Measurements from ENCODE around the gene P2RY6.

P2RY6 gene

DNA sequence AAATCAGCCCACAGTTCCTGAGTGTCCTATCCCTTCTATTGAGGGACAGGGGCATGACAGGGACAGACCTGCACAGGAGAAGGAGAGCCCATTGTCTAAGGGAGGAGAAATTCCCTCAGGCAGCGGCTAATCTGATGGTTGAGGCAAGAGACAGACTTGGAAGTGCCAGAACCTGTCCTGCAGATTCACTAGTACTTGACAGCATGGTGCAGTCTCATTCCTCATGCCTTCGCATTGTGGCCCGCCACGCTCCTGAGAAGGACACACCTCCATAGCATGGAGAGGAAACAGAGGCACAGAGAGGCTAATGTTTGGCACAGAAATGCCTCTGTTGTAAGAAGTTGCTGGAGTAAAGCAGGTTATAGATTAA is 3.2 kb downstream of the P2RY6 start:
- DNase-seq (ENCODE audit: low read depth in 1 of 2, low spot score in 1 of 2): no peak

DNA sequence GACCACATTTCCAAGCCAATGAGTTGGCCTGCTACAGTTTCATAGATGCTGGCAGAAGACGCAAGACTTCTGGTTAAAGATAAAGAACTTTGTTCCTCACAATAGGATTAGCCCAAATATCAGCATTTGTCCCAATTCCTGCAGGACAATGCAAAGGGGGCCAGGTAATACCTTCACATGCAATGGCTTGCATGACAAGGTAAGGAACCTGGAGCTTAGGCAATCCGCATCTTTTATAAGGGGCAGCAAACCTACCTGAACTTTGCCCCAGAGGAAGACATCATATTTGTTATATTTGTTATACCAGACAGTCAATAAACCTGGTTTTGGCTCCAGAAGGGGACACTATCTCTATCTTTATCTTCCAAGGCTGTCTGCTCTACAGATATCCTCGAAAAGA is 5.3 kb downstream of the P2RY6 start:
- DNase-seq (ENCODE audit: low read depth in 1 of 2, low spot score in 1 of 2): no peak

DNA sequence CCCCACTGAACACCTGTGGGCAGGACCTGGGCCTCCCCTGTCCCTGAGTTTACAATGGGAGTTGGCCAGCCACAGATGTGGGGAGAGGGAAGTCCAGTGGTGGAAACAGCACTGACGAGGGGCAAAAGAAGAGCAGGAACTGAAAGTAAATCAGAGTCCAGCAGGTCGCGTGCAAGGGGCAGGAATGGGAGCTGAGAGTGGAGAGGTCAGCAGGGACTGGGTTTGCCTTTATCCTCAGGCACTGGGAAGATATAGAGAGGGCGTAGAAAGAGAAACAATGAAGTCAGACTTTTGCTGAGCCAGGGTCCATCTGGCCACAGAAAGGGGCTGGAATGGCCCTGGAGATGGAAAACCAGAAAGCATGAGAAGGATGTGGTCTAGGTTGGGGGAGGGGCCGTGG is 8.5 kb downstream of the P2RY6 start:
- DNase-seq (ENCODE audit: low read depth in 1 of 2, low spot score in 1 of 2): no peak

DNA sequence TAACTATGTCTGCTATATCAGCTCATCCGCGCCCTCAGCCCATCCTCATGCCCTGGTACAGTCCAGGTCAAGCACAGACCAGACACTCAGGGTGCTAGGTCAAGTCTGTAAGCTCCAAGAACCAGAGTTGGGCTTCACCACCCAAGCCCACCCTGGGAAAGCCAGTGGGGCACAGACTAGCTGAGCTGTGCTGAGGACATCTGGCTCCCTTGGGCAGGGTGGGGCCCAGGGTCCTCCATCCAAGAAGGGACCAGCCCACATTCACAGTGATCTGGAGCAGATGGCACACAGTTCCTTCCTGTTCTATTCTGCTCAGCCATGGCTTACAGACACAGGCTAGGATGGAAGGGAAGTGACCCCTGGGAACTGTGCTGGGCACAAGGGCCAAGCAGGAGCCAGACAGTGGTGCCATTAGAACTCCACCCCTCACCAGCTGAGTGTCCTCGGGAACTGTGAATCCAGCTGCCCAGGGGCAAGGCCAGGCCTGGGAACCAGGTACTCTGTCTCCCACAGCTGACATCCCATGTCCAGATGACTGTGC is 9.1 kb downstream of the P2RY6 start:
- DNase-seq (ENCODE audit: low read depth in 1 of 2, low spot score in 1 of 2): no peak

DNA sequence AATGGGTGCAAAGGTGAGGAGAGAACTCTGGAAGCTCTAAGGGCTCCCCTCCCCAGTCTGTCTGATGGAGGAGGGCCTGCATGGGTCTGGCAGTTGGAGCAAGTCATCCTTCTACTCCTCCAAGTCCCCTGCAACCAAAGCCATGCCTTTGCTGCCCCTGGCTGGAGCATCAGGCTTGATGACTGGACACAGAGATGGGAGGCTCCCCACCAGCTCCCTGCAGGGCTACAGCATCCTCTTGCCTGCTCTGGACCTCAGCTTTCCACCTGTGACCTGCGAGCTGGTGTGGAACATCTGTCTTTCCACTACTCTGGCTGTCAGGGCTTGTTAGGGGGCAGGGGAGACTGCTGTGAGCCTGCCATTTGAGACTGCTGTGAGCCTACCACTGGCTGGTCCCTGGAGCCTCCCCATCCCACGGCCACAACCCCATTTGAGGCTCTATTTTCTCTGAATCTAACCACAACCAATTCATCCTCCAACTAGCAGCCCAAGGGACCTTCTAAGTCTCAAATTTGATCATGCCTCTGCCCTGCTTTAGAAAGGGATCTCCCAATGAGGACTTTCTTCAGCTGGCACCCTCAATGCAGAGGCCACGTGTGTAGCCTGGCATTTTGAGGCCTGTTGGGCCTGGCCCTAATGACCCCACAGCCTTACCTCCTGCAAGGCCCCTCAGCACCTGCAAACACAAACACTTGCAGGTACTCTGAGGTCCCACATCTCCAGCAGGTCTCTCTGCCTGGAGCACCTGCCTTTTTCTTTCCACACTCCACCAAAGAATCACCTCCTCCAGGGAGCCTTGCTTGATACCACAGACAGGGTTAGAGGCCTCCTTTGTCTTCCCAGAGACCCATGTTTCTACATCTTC is 9.9 kb downstream of the P2RY6 start:
- DNase-seq (ENCODE audit: low read depth in 1 of 2, low spot score in 1 of 2): no peak

DNA sequence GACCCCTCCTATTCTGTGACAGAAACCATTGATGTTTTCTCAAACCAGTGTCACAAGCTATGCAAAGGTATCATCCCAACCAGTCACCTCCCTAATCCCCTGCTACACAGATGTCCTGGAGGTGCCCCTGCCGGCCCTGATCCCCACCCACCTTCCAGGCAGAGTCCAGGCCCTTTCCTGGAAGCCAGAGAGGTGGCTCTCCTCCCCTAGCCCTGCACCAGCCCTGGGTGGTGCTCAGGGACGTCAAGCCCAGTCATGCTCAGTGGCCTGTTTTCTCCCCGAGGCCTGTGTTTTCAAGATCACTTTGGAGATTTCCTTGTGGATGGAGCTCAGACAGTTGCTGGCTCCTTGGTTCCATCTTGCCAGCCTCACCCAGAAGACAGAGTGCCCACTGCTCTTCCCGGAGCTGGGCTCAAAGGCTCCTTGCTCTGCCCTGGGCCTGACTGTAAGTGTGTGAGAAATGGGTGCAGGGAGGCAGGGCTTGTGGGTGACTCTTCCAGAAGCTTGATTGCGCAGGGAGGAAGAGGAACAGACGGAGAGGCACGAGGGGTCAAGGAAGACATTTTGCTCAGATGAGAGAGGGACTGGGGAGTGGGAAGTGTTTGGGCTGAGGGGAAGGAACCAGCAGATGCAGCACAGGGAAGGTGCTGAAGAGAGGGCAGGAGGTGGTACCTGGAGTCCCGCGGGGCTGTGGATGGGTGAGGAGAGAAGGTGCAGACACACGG is 11.3 kb downstream of the P2RY6 start:
- DNase-seq (ENCODE audit: low read depth in 1 of 2, low spot score in 1 of 2): no peak

DNA sequence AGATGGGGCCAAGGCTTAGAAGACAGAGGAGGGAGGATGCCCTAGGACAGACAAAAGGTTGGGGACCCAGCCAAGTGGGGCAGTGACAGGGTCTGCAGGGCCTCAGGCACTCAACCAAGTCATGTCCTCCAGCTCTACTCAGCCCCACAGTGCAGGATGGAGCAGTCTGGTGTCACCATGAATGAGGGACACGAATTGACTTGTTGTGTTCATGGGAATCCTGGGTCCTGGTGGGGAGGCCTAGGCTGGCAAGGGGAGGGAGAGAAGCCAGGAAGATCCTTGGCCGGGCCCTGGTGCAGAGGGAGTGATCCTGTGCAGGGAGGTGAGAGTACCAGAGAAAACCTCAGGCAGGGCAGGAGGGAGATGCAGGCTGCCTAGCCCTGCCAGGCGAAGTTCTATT is 12.0 kb downstream of the P2RY6 start:
- DNase-seq (ENCODE audit: low read depth in 1 of 2, low spot score in 1 of 2): no peak

DNA sequence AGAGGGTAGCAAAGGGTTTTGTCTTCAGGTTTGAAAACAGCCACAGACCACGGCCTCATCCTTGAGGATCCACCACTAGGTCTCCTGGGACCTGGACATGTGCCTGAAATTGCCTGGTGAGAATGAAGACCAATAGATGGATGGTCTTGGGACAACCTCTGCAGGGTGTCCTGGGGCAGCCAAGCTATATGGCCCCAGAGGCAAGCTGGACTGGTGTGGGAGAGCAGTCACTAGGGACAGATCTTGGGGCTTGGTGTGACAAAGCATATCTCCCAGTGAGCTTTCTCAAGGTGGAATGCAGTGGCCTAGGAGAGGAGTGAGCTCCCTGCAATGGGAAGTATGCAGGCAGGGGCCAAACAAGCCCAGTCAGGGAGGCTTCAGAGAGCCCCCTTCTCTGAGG is 13.6 kb downstream of the P2RY6 start:
- DNase-seq (ENCODE audit: low read depth in 1 of 2, low spot score in 1 of 2): no peak

DNA sequence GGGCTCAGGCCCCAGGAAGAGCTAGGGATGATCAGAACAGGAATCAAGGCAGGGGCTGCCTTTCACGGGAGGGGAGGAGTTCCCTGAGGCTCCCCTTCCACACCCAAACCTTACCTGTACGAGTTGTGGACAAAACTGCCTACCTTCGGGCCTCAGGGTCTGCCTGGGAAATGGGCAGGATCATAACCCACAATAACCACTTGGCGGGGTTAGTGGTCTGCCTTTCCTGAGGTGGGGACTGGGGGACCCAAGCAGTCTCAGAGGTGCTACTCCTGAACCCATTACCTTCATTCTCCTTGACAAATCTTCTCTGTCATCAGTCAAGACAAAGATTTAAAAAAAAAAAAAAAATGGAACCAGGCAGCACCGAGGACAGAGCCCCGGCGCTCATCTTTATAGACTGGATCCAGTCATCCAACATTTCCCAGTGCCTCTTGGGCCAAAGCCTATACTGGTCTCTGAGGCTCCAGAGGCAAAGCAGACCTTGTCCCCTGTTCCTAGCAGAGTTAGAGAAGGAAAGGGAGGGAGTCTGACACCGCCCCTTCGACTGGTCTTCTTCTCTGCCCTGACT is 14.2 kb downstream of the P2RY6 start:
- DNase-seq (ENCODE audit: low read depth in 1 of 2, low spot score in 1 of 2): no peak

DNA sequence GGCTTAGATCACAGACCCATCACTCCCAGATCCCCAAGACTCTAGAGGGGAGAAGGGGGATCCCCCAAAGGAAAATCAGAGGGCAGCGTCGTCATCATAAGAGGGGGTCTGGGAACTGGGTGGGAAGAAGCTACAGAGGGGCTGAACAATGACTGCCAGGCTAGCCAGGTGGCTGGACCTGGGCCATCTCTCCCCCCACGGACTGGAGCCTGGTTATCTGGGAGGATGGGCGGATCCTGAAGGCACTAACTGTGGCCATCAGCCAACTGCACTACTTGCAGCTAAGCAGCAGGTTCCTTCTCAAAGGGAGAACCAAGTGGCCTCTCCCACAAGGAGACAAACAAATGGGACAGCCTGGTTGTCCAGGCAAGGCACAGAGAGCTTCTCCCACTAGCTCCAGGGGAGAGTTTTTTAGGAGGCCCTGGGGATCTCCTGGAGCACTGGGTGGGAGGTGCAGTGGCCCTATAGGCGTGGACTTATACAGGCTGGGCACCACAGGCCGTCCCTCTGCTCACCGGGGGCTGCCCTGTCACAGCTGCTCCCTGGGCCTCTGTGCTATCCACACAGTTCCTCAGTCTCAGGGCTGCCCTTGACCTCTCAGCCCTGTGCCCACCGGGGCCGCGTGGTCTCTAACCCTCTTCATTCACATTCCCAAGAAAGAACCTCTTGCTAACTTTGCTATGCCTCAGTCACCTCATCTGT is 15.4 kb downstream of the P2RY6 start:
- no peak for DNase-seq (ENCODE audit: low read depth in 1 of 2, low spot score in 1 of 2)

DNA sequence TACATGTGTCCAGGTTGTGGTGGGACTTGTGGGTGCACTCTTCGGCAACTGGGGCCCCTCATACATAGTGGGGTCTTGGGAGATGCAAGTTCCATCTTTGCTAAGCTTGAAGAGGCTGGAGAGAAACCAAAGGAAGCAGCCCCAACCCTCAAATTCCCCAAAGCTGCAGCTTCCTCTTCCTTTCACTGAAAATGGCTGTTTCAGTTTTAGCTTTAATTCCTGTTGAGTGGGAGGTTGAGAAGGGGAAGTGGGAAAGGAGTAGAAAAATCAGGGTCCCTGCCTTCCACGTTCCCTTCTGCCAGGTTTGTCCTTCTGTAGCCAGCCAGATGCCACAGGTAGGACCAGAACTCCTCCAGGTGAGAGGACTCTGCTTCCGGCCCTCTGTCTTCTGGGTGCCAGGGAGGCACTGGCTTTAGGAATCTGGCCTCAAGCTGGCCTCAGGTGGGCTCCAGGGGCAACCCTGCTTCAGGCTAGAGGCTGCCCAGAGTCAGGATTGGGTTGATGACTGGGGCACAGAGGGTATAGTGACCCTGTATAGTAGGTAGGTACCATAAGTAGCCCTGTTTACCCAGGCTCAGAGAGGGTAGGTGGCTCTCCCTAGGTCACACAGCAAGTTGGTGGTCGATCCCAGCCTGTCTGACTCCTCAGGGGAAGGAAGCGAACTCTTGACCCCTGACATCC is 16.2 kb downstream of the P2RY6 start:
- no peak for DNase-seq (ENCODE audit: low read depth in 1 of 2, low spot score in 1 of 2)

DNA sequence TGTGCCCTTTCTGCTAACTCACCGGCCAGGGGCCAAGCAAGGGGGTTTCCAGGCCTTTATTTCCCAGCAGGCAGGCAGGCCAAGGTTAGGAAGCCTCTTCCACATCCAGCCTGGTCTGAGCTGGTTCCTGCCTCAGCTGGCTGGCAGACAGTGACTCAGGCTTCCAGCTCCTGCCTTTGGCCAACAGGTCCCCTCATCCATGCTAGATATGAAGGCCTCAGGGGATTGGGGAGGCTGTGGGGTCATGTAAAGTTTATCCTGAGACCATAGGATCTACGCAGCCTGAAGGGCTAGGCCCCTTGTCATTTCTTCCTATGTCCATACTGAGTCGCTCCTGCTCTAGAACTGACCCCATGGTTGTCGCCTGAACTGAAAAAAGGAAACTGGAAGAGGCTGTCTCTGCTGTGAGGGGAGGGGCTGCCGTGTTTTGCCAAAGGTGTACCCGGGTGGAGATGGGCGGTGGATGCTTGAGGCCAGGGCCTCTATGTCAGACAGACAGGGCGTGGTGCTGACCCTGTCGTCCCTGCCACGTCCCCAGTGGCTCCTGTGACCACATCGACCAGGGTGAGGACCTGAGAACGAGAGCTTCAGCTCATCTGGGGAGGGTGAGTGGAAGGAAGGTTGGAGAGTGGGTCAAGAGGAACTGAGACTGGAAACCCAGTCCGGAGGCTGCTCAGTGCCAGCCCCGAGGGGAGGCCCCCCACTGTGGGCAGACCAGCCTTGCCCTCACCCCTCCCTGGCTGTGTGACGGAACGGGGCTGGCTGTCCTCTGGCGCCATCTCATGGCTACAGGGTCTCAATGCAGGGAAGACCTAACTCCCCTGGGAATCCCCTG is 17.0 kb downstream of the P2RY6 start:
- DNase-seq (ENCODE audit: low read depth in 1 of 2, low spot score in 1 of 2): no peak

DNA sequence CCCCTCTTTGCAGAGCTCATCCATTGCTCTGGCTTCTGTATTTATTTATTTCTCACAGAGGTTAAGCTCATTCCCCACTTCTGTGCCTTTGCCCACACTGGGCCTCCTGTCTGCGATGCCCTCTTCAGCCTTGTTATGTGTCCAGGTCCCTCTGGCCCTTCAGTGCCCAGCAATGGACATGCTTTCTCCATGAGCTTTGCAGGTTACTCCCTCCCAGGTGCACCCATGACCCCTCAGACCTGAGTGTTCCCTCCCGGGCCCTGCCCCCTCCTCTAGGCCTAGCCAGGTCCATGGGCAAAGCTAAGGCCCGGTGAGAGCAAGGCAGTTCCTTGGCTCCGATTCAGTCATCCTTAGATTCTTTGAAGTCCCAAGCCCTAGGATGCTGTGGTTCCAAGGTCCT is 18.4 kb downstream of the P2RY6 start:
- DNase-seq (ENCODE audit: low read depth in 1 of 2, low spot score in 1 of 2): no peak

DNA sequence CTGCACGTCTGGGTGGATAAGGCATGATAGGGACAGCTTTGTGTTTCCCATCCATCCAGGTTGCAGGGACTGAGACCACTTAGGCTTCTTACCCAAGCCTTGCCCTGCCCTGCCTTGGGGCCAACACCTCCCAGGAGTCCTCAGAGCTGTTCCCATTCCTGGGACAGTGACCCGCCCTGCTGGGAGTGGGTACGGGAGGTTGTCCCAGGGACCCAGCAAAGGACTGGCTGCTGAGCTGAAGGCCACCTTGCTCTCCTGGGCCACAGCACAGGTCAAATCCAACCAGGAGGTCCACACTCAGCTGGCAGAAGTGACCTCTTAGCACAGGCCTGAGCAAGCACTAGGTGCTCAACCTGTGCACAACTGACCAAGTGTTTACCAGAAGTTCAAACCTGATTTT is 19.1 kb downstream of the P2RY6 start:
- no peak for DNase-seq (ENCODE audit: low read depth in 1 of 2, low spot score in 1 of 2)

DNA sequence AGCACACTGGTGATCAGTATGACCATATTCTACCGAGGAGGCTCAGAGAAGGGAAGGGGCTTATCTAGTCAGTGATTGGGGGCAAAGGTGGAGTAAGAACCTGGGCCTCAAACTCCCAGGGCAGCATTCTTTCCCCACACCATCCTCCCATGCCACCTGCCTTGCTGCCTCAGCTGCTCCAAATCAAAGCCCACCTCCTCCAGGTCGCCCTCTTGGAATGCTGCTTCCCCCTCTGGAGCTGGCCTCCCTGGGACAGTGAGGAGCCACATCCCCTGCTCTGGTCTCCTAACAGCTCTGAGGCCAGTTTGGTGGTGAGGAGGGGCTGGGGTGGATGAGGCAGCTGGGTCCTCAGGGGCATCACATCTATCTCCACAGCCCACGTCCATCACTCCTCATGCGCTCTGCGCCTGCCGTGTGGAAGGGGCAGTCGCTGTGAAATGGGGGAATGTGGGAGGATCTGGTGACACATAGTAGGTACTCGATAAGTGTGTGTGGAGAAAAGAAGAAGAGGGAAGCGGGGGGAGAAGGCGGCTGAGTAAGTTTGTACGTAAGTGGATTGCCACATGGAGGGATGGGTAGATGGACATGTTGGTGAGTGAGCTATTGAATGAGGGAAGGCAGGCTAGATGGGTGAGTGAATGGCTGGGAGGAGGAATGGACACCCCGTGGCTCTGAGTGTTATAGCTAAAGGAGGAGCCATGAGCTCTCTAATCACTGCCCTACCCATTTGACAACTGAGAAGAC is 19.8 kb downstream of the P2RY6 start:
- DNase-seq (ENCODE audit: low read depth in 1 of 2, low spot score in 1 of 2): no peak

DNA sequence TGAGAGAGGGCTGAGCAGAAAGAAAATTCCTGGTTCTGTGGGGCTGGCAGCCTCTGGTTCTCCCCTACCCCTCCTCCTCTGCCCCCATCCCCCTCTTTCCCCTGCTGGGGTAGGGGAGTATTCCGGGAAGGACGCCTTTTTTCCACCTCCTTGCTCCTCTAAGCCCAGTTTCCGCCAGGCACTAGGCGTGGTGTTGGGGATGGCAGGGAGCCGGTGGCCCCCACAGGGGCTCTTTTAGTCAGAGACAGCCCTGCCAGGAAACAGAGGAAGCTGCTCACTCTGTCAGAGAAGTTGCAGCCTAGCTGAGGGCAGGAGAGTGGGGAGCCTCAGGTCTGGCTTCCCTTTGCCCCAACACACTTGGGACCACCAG is 20.4 kb downstream of the P2RY6 start:
- no peak for DNase-seq (ENCODE audit: low read depth in 1 of 2, low spot score in 1 of 2)

DNA sequence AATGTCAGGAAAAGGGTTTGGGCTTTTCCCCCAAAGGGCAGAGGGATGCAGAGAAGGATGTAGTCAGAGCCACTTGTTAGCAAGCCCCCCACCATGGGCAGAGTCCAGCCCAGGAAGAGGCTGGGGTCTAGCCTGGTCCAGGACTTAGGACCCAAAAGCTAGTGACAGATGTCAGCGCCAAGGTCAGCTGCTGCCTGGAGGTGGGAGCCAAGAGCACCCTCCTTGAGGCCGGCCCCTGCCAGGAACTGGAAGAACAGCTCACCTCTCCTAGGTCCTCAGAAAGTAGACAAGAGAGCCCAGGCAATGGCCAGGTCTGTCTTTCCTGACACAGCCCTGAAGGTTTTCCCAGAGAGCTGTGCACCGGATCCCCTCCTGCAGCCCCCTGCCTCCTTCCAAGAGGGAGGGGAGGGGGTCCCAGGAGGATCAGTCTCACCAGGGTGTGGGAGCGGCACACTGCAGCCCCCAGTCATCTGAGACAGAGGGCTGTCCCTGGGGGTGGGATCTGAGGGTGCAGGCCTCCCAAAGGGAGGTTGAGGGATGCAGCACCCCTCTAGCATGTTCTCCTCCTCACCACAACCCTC is 21.3 kb downstream of the P2RY6 start:
- no peak for DNase-seq (ENCODE audit: low read depth in 1 of 2, low spot score in 1 of 2)

DNA sequence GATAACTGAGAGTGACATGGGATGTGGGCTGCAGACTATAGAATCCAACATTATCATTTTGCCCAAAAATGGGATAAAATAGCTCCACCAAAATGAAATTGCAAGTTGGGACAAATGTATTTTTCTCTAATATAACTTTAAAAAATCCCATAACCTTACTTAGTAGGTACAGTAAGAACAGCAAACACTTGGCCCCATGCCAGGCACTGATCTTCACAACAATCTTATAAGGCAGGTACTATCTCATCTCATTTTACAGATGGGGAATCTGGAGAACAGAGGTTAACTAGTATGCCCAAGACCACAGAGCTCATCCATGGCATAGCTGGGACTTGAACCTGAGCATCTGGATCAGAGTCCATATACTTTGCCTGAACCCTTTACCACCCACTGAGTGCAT is 22.5 kb downstream of the P2RY6 start:
- DNase-seq (ENCODE audit: low read depth in 1 of 2, low spot score in 1 of 2): no peak
